HepG2 (cell line): ENCODE results near the gene MAB21L4.

Experiments
- BCLAF1 ChIP-seq: fragments of 450-650 bp; IDR thresholded peaks from 2 replicates; pipeline ENCODE4 v1.6.1; 2017; ENCODE audit warnings: mild to moderate bottlenecking
- CTCF ChIP-seq: sonication (generic); formaldehyde crosslinking; IDR thresholded peaks from 2 replicates; pipeline ENCODE4 v1.5.0; 2020; ENCODE audit warnings: mild to moderate bottlenecking, missing genetic modification reagents, moderate library complexity
- EZH2 ChIP-seq: conservative IDR thresholded peaks from 2 replicates; pipeline ENCODE4 v1.6.1; 2012; ENCODE audit warnings: mild to moderate bottlenecking, low read depth, low read length, moderate library complexity
- HCFC1 ChIP-seq: fragments of 150-350 bp; IDR thresholded peaks from 2 replicates; pipeline ENCODE4 v1.6.1; 2014; ENCODE audit warnings: low read depth, low read length
- MAZ ChIP-seq, 2 experiments: sonication (generic) in 1 of 2; formaldehyde crosslinking in 1 of 2; IDR thresholded peaks; 2 replicates each; pipeline versions ENCODE4 v1.5.0 to v1.6.1; 2012 to 2020; ENCODE audit warnings: low read depth in 2 of 2, mild to moderate bottlenecking in 2 of 2, borderline replicate concordance in 1 of 2, improper control_type of control experiment in 1 of 2, low read length in 1 of 2, missing genetic modification reagents in 1 of 2, moderate library complexity in 1 of 2
- TCF7L2 ChIP-seq: IDR thresholded peaks from 2 replicates; pipeline ENCODE4 v1.6.1; 2011; ENCODE audit warnings: mild to moderate bottlenecking, low read depth, low read length, moderate library complexity
- ZNF674 ChIP-seq: sonication (generic); formaldehyde crosslinking; IDR thresholded peaks from 2 replicates; pipeline ENCODE4 v1.5.0; 2020; ENCODE audit warnings: low read depth, mild to moderate bottlenecking, missing genetic modification reagents
- TF ChIP-seq, protein P1 (sequence below): sonication (generic); formaldehyde crosslinking; IDR thresholded peaks from 2 replicates; pipeline ENCODE4 v1.4.0; 2020; ENCODE audit warnings: missing genetic modification reagents, mild to moderate bottlenecking, borderline replicate concordance

DNA sequence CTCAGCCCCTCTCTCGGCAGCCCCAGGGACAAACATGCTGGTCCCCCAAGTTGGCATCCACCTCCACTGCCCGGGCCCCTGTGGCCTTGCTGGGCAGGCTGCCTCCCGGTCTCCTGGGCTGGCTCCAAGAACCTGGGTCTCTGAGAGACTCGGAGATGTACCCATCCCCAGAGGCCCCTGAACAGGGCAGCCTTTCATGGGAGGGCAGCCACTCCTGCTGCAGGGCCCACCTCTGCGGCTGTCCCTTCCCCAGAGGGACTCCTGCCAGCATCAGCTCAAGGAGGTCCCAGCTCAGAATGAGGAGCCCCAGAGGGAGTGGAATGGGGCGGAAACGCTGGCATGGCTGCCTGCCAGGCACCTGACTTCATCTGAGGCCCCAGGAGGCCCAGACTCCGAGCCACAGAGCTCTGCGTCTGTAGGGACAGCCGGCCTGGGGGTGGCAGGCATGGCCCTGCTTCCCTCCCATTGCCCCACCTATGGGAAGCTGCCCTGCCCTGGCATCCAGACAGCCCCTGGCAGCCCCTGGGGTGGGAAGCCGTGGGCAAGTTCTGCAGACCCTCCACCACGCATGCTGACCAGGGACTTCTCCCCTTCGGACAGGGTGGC, 9.3 kb upstream of the MAB21L4 start:
- TF ChIP-seq HCFC1 (no peak), BCLAF1 (no peak), ZNF674 (no peak), TCF7L2 (no peak), CTCF (CRISPR knock-in tag) (no peak), MAZ (IDR thresholded peaks at IDR 0.05; ENCODE audit: borderline replicate concordance, low read depth, low read length) (no peak), MAZ (CRISPR knock-in tag; IDR thresholded peaks at IDR 0.05; ENCODE audit: low read depth) (no peak), EZH2 (0 out of 2 replicates have a peak, but pooled peaks have one; percentile 10)
- TF ChIP-seq, protein P1, sequence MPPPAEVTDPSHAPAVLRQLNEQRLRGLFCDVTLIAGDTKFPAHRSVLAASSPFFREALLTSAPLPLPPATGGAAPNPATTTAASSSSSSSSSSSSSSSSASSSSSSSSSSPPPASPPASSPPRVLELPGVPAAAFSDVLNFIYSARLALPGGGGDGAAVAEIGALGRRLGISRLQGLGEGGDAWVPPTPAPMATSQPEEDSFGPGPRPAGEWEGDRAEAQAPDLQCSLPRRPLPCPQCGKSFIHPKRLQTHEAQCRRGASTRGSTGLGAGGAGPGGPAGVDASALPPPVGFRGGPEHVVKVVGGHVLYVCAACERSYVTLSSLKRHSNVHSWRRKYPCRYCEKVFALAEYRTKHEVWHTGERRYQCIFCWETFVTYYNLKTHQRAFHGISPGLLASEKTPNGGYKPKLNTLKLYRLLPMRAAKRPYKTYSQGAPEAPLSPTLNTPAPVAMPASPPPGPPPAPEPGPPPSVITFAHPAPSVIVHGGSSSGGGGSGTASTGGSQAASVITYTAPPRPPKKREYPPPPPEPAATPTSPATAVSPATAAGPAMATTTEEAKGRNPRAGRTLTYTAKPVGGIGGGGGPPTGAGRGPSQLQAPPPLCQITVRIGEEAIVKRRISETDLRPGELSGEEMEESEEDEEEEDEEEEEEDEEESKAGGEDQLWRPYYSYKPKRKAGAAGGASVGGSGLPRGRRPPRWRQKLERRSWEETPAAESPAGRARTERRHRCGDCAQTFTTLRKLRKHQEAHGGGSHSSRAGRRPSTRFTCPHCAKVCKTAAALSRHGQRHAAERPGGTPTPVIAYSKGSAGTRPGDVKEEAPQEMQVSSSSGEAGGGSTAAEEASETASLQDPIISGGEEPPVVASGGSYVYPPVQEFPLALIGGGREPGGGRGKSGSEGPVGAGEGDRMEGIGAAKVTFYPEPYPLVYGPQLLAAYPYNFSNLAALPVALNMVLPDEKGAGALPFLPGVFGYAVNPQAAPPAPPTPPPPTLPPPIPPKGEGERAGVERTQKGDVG (CRISPR knock-in tag) = no peak
